GM08714 (cell line): ENCODE results near the gene KRTCAP3.
A peak's percentile ranks its signal among the peaks of the same experiment; 100 is the strongest.
"Not testable (repeated sequence)": the region's sequence is repeated elsewhere in the genome, so short reads cannot be mapped to it uniquely, and the experiment has no call there.

Experiments
- H3K4me3 ChIP-seq: fragments of 200-500 bp; sonication (Bioruptor generic); 2 replicates; pipeline ENCODE4 v1.5.1; 2014; ENCODE audit warnings: mild to moderate bottlenecking, low read length, inconsistent platforms
- ZNF274 ChIP-seq: IDR thresholded peaks from 2 replicates; pipeline ENCODE4 v1.6.1; 2012; ENCODE audit warnings: mild to moderate bottlenecking, low read depth, low read length

Gene KRTCAP3

GRCh38 chr2:27441958-27442919, at the start of gene KRTCAP3:
Gene KRTCAP3, plus strand, starts transcription at chr2:27442381. Its CDS starts 32 bp downstream, at chr2:27442413.
- no peak within 1 kb of the TSS for H3K4me3 ChIP-seq
- TF ChIP-seq ZNF274 = no peak

GRCh38 chr2:27393225-27393624, 49.0 kb upstream of the KRTCAP3 start:
- TF ChIP-seq ZNF274 = no peak
- no peak overlapping the region for H3K4me3 ChIP-seq

GRCh38 chr2:27398962-27399361, 43.2 kb upstream of the KRTCAP3 start:
- no peak for TF ChIP-seq ZNF274
- H3K4me3 ChIP-seq = no peak overlapping the region

- TF ChIP-seq ZNF274 = no peak
- H3K4me3 ChIP-seq = no peak overlapping the region
These were observed 41.6 kb upstream of the KRTCAP3 start for GRCh38 chr2:27400348-27401135.

- no peak for TF ChIP-seq ZNF274
- H3K4me3 ChIP-seq = peak overlapping the region; percentile 90
These were observed 34.2 kb upstream of the KRTCAP3 start for GRCh38 chr2:27407798-27408491.

GRCh38 chr2:27408601-27409320, 33.4 kb upstream of the KRTCAP3 start:
- peak overlapping the region; percentile 90 for H3K4me3 ChIP-seq
- TF ChIP-seq ZNF274 = no peak

GRCh38 chr2:27409321-27410073, 32.7 kb upstream of the KRTCAP3 start, which contains the start of gene PPM1G:
Gene PPM1G, minus strand, starts transcription at chr2:27409591. Its CDS starts 169 bp downstream, at chr2:27409422.
- no peak for TF ChIP-seq ZNF274
- H3K4me3 ChIP-seq = peak within 1 kb of the TSS; percentile 90

- no peak overlapping the region for H3K4me3 ChIP-seq
- TF ChIP-seq ZNF274 = no peak
These were observed 29.6 kb upstream of the KRTCAP3 start for GRCh38 chr2:27412419-27413152.

GRCh38 chr2:27416151-27416550, 26.0 kb upstream of the KRTCAP3 start:
- H3K4me3 ChIP-seq = no peak overlapping the region
- TF ChIP-seq ZNF274 = no peak

- H3K4me3 ChIP-seq = no peak overlapping the region
- no peak for TF ChIP-seq ZNF274
These were observed 21.2 kb upstream of the KRTCAP3 start for GRCh38 chr2:27420996-27421395.

GRCh38 chr2:27421660-27422250, 20.4 kb upstream of the KRTCAP3 start:
- no peak overlapping the region for H3K4me3 ChIP-seq
- TF ChIP-seq ZNF274 = no peak

- TF ChIP-seq ZNF274 = no peak
- no peak overlapping the region for H3K4me3 ChIP-seq
These were observed 19.2 kb upstream of the KRTCAP3 start for GRCh38 chr2:27422958-27423357.

- not testable (repeated sequence) for H3K4me3 ChIP-seq
These were observed 17.1 kb upstream of the KRTCAP3 start for GRCh38 chr2:27425039-27425438.
